ENCODE measurements around the gene TMEM143.
"Not testable (repeated sequence)": the region's sequence is repeated elsewhere in the genome, so short reads cannot be mapped to it uniquely, and the experiment has no call there.

Gene TMEM143

GRCh38 chr19:48391100-48392005 is 27.6 kb upstream of the TMEM143 start, which contains the start of gene KDELR1:
Gene KDELR1, minus strand, starts transcription at chr19:48391551. Its CDS starts 193 bp downstream, at chr19:48391358.
- DNase-seq (ENCODE audit: low read depth): no peak

GRCh38 chr19:48390188-48391099 is 26.7 kb upstream of the TMEM143 start:
- no peak for DNase-seq (ENCODE audit: low read depth)

- DNase-seq (ENCODE audit: low read depth): no peak
Observed at GRCh38 chr19:48386981-48387380, 23.2 kb upstream of the TMEM143 start.

- no peak for DNase-seq (ENCODE audit: low read depth)
Observed at GRCh38 chr19:48385461-48386087, 21.8 kb upstream of the TMEM143 start.

- no peak for DNase-seq (ENCODE audit: low read depth)
Observed at GRCh38 chr19:48382286-48382685, 18.5 kb upstream of the TMEM143 start.

GRCh38 chr19:48381178-48381950 is 17.6 kb upstream of the TMEM143 start:
- DNase-seq (ENCODE audit: low read depth): no peak

GRCh38 chr19:48379058-48379457 is 15.3 kb upstream of the TMEM143 start:
- no peak for DNase-seq (ENCODE audit: low read depth)

GRCh38 chr19:48378194-48378570 is 14.4 kb upstream of the TMEM143 start:
- no peak for DNase-seq (ENCODE audit: low read depth)

GRCh38 chr19:48373567-48373966 is 9.8 kb upstream of the TMEM143 start:
- no peak for DNase-seq (ENCODE audit: low read depth)

GRCh38 chr19:48372904-48373303 is 9.2 kb upstream of the TMEM143 start:
- no peak for DNase-seq (ENCODE audit: low read depth)

- not testable (repeated sequence) for DNase-seq (ENCODE audit: low read depth)
Observed at GRCh38 chr19:48371771-48372170, 8.0 kb upstream of the TMEM143 start.

GRCh38 chr19:48371367-48371766 is 7.6 kb upstream of the TMEM143 start:
- DNase-seq (ENCODE audit: low read depth): no peak

GRCh38 chr19:48370955-48371354 is 7.2 kb upstream of the TMEM143 start:
- DNase-seq (ENCODE audit: low read depth): no peak

GRCh38 chr19:48368936-48369335 is 5.2 kb upstream of the TMEM143 start:
- no peak for DNase-seq (ENCODE audit: low read depth)

- no peak for DNase-seq (ENCODE audit: low read depth)
Observed at GRCh38 chr19:48367855-48368254, 4.1 kb upstream of the TMEM143 start.

- DNase-seq (ENCODE audit: low read depth): no peak
Observed at GRCh38 chr19:48365602-48366001, 1.9 kb upstream of the TMEM143 start.

GRCh38 chr19:48364598-48365348 is 1.0 kb upstream of the TMEM143 start:
- DNase-seq (ENCODE audit: low read depth): no peak

GRCh38 chr19:48363500-48363809 is 285 bp downstream of the TMEM143 start:
- no peak for DNase-seq (ENCODE audit: low read depth)

- peak; percentile 74 for DNase-seq (ENCODE audit: low read depth)
Observed at GRCh38 chr19:48362716-48363499, 832 bp downstream of the TMEM143 start.

- DNase-seq (ENCODE audit: low read depth): no peak
Observed at GRCh38 chr19:48361912-48362311, 1.8 kb downstream of the TMEM143 start.

All from non-pigmented ciliary epithelial cell (primary cell).